ENCODE data around the gene CAB39L. TPM values are rescaled to one million over a fixed set of nuclear protein-coding genes. Genes with fewer than 3 reads are reported as not detected.

The CAB39L gene
- total RNA-seq, 2 experiments from 2014 or later = 4.0 to 4.3 TPM

DNA sequence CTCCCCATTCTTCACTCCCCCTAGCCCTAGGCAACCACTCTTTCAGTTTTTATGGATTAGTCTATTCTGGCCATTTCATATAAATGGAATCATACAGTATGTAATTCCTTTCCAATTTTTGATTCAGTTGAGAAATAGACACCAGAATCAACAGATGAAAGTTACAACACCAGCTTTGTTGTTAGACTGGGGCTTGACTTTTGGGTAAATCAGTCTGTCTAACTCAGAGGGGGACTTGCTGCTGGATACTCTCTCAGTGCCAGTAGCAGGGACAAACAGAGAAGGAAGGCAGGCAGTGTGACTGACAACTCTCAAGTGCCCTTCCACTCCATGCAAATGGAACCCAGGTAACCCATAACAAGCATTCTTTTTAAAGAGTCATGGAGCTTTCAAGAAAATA lies 155.4 kb downstream of the CAB39L start:
- CTCF ChIA-PET = interaction anchor here (0.6 to 1.0 kb wide), 2 partner anchors 8 to 12 kb away, joined by 3 read pairs; no protein-coding TSS in a partner anchor
- H3K9me3 Mint-ChIP-seq (ENCODE audit: low read depth) = no peaks in the 10 kb centered on the region
- no peak overlapping the region for H3K27ac Mint-ChIP-seq
- no peak for ATAC-seq
- peaks cover 5% of the 10 kb centered on the region for H3K36me3 Mint-ChIP-seq
- no peak for DNase-seq
- peaks cover 12% of the 10 kb centered on the region for H3K4me1 Mint-ChIP-seq
- no peaks in the 10 kb centered on the region for H3K27me3 Mint-ChIP-seq
- H3K4me3 Mint-ChIP-seq = no peak overlapping the region

DNA sequence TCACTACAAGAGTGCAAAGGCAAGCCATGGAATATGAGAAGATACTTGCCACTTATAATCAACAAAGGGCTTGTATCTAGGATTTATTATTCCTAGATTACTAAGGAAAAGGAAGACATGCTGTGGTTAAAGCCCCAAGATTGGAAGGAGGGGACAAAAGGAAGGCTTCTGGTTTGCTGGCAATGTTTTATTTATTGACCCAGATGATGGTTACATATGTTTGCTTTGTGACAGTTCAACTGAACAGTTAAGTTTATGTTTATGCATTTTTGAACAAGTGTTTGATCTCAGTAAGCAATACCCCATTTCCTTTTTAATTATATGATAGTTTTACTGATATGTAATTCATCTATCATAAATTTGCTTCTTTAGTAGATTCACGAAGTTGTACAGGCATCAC lies 155.9 kb downstream of the CAB39L start:
- DNase-seq = no peak
- Mint-ChIP-seq H3K4me3 (no peak overlapping the region), H3K27me3 (no peaks in the 10 kb centered on the region), H3K36me3 (peaks cover 5% of the 10 kb centered on the region), H3K9me3 (ENCODE audit: low read depth) (no peaks in the 10 kb centered on the region), H3K27ac (no peak overlapping the region), H3K4me1 (peaks cover 8% of the 10 kb centered on the region)
- CTCF ChIA-PET = interaction anchor here (0.6 to 1.2 kb wide), 2 partner anchors 8 to 30 kb away, joined by 3 read pairs; no protein-coding TSS in a partner anchor
- no peak for ATAC-seq

DNA sequence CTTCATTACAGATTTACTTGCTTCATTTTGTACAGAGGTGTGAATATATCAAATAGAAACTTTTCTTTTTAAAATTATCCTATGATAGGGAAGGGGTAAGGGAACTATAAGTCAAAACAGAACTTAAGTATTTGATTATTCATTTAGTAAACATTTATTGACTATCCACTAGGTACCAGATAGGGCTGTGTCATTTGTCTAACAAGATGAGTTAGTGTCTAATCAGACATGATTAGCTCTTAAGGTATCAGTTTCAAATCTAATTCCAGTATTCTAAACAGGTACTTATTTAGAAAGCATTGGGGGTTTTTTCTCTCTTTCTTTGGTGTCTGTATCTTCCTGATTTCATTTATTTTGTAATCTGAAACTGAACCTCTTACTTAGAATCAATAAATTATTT lies 164.0 kb downstream of the CAB39L start:
- H3K9me3 Mint-ChIP-seq (ENCODE audit: low read depth) = no peaks in the 10 kb centered on the region
- no peak overlapping the region for H3K27ac Mint-ChIP-seq
- no peaks in the 10 kb centered on the region for H3K27me3 Mint-ChIP-seq
- no peak overlapping the region for H3K4me3 Mint-ChIP-seq
- peaks cover 5% of the 10 kb centered on the region for H3K36me3 Mint-ChIP-seq
- no peaks in the 10 kb centered on the region for H3K4me1 Mint-ChIP-seq
- ATAC-seq = no peak
- CTCF ChIA-PET = interaction anchor here (1.0 to 6.3 kb wide), 11 partner anchors 8 to 327 kb away, joined by 3 to 59 read pairs (median 7); partner anchors contain the start of gene CDADC1
- DNase-seq = no peak

DNA sequence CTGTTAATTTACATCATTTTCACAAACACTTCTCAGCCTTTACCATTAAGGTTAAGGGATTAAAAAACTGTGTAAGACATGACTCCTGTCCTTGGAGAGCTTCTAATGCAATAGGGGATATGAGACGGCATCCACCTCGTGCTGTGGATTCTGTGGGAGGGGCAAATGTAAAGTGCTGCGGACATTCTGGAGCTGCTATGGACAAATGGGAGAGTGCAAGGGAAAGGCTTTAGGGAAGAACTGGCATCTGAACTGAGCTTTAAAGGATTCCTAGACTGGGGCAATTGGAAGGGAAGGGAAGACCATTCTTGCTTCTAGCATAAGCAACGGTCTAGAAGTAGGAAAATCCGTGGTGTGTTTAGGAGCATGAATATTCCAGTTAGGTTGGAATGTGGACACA lies 164.8 kb downstream of the CAB39L start:
- no peak for ATAC-seq
- Mint-ChIP-seq H3K36me3 (peaks cover 7% of the 10 kb centered on the region), H3K27ac (no peak overlapping the region), H3K4me1 (no peaks in the 10 kb centered on the region), H3K9me3 (ENCODE audit: low read depth) (no peaks in the 10 kb centered on the region), H3K27me3 (no peaks in the 10 kb centered on the region), H3K4me3 (no peak overlapping the region)
- CTCF ChIA-PET = interaction anchor here (1.1 to 6.3 kb wide), 5 partner anchors 12 to 328 kb away, joined by 3 to 59 read pairs (median 13); partner anchors contain the start of gene CDADC1
- no peak for DNase-seq

DNA sequence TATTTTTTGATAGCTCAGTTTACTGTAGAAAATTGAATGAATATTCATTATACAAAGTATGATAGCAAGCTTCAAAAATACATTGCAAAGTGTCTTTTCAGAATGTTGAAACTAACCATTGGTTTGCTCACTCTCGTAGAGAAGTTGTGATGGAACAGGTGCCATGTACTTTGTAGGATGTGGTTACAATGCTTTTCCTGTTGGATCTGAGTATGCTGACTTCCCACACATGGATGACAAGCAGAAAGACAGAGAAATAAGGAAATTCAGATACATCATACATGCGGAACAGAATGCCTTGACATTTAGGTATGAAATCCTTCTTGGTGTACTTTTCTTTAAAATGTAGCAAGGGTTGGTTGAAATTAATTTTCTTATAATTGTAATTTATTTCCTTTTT lies 165.7 kb downstream of the CAB39L start:
- no peaks in the 10 kb centered on the region for H3K27me3 Mint-ChIP-seq
- H3K4me1 Mint-ChIP-seq = no peaks in the 10 kb centered on the region
- no peak for ATAC-seq

DNA sequence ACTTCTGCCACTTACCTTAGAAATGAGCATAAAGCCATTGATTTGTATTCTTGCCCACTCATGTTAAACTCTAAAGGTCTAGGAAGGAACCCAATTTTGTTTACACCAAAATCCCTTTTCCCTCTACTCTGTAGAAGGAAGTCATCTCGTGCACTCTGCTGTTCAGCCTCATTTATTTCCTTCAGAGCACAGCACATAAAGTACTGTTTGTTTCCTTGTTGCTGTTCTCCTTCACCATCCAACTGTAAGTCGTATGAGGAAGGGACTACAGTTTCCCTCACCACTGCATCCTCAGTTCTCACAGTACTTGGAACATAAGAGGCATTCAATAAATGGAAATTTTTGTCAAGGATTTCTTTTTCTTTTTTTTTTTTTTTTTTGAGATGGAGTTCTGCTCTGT lies 171.6 kb downstream of the CAB39L start:
- ATAC-seq (no peak), DNase-seq (no peak)
- H3K9me3 Mint-ChIP-seq (ENCODE audit: low read depth) = no peaks in the 10 kb centered on the region
- H3K36me3 Mint-ChIP-seq = peaks cover 20% of the 10 kb centered on the region
- no peaks in the 10 kb centered on the region for H3K27me3 Mint-ChIP-seq
- no peak overlapping the region for H3K27ac Mint-ChIP-seq
- H3K4me1 Mint-ChIP-seq = peaks cover 4% of the 10 kb centered on the region
- H3K4me3 Mint-ChIP-seq = no peak overlapping the region
- CTCF ChIA-PET = no interaction called here

More for the DNA sequence above, 165.7 kb downstream of the CAB39L start:
- no peak for DNase-seq
- CTCF ChIA-PET = interaction anchor here (0.9 to 6.3 kb wide), 4 partner anchors 13 to 39 kb away, joined by 3 to 59 read pairs (median 4); no protein-coding TSS in a partner anchor
- no peak overlapping the region for H3K4me3 Mint-ChIP-seq
- H3K9me3 Mint-ChIP-seq (ENCODE audit: low read depth) = no peaks in the 10 kb centered on the region
- peaks cover 7% of the 10 kb centered on the region for H3K36me3 Mint-ChIP-seq
- no peak overlapping the region for H3K27ac Mint-ChIP-seq

DNA sequence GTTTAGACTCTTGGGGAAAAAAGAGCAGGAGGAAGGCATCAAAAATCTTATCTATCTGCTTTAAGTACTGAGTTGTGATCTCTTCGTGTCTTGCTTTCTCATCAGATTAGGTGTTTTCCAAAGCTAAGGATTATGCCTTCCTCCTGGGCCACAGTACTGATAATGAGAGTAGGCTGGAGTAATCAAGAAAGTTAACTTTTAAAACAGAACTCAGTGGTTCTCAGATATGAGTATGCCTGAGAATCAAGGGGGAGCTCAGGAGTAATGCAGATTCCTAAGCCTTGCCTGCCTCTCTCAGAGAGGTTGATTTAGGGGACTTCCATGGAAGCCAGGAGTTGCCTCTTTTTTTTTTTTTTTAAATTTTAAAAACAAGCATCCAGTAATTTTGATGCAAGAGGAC lies 172.6 kb downstream of the CAB39L start:
- DNase-seq (no peak), ATAC-seq (no peak)
- H3K4me1 Mint-ChIP-seq = peaks cover 4% of the 10 kb centered on the region
- no peak overlapping the region for H3K27ac Mint-ChIP-seq
- H3K27me3 Mint-ChIP-seq = no peaks in the 10 kb centered on the region
- H3K36me3 Mint-ChIP-seq = peaks cover 19% of the 10 kb centered on the region
- no peak overlapping the region for H3K4me3 Mint-ChIP-seq
- H3K9me3 Mint-ChIP-seq (ENCODE audit: low read depth) = no peaks in the 10 kb centered on the region
- CTCF ChIA-PET = interaction anchor here (0.7 to 1.1 kb wide), 2 partner anchors 9 to 10 kb away, joined by 3 read pairs; no protein-coding TSS in a partner anchor

DNA sequence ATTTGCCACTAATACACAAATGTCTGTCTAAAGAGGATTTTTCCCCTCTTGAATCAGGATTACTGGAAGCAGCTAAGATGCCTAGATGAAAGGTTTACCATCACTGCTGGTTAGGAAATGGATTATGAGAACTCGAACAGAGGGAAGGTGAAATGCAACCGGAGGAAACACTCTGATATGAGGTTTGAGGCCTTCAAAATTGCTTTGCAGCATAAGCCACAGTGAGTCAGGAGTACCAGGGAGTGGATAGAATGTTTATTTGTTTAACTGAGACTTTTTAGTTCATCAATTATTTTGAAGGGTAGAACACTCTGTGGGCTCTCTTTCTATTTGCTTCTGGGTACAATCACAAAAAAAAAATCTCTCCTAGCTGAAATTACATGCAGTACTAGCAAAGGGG lies 178.0 kb downstream of the CAB39L start:
- Mint-ChIP-seq H3K4me1 (peaks cover under 1% of the 10 kb centered on the region), H3K27me3 (no peaks in the 10 kb centered on the region), H3K4me3 (no peak overlapping the region), H3K36me3 (peaks cover 30% of the 10 kb centered on the region), H3K9me3 (ENCODE audit: low read depth) (no peaks in the 10 kb centered on the region), H3K27ac (no peak overlapping the region)
- CTCF ChIA-PET = interaction anchor here (0.5 to 2.5 kb wide), 3 partner anchors 15 to 836 kb away, joined by 3 to 8 read pairs (median 3); no protein-coding TSS in a partner anchor
- ATAC-seq (no peak), DNase-seq (no peak)

DNA sequence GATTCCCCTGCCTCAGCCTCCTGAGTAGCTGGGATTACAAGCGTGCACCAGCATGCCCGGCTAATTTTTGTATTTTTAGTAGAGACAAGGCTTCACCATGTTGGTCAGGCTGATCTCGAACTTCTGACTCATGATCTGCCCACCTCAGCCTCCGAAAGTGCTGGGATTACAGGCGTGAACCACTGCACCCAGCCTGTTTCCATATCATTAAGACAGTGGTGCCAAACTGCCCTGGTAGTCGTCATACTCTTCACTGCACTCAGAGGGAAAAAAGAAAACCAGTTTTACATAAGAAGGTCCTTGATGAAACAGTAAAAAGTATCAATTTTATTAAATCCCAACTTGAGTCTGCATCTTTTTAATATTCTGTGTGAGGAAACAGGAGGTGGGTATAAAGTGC lies 181.2 kb downstream of the CAB39L start:
- H3K36me3 Mint-ChIP-seq = peaks cover 35% of the 10 kb centered on the region
- H3K4me3 Mint-ChIP-seq = no peak overlapping the region
- H3K27ac Mint-ChIP-seq = no peak overlapping the region

DNA sequence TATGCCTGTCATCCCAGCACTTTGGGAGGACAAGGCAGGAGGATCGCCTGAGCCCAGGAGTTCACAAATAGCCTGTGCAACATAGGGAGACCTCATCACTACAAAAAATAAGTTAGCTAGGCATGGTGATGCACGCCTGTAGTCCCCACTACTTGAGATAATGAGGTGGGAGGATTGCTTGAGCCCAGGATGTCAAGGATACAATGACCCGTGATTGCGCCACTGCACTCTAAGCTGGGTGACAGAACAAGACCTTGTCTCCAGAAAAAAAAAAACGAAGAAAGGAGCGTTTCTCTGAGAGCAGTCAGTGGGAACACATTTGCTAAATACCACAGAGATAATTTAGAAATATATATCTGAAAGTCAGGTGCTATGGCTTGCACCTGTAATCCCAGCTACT lies 184.3 kb downstream of the CAB39L start:
- Mint-ChIP-seq H3K27ac (no peak overlapping the region), H3K4me1 (peaks cover 25% of the 10 kb centered on the region), H3K36me3 (peaks cover 53% of the 10 kb centered on the region), H3K27me3 (no peaks in the 10 kb centered on the region), H3K9me3 (ENCODE audit: low read depth) (no peaks in the 10 kb centered on the region), H3K4me3 (no peak overlapping the region)
- CTCF ChIA-PET = interaction anchor here (0.9 kb wide), 1 partner anchor 21 kb away, joined by 3 read pairs; no protein-coding TSS in a partner anchor
- no peak for DNase-seq
- ATAC-seq = no peak

More for the DNA sequence above, 181.2 kb downstream of the CAB39L start:
- H3K4me1 Mint-ChIP-seq = peaks cover 7% of the 10 kb centered on the region
- ATAC-seq (no peak), DNase-seq (no peak)
- CTCF ChIA-PET = no interaction called here
- H3K27me3 Mint-ChIP-seq = no peaks in the 10 kb centered on the region
- no peaks in the 10 kb centered on the region for H3K9me3 Mint-ChIP-seq (ENCODE audit: low read depth)

Other genes with a start within 250 kb of the CAB39L start
- not detected for gene MLNR, start 223.7 kb downstream of the CAB39L start, total RNA-seq
- gene CDADC1, start 196.1 kb downstream of the CAB39L start, total RNA-seq = 10 to 100 TPM; 12.4 to 14.8 TPM
- gene SETDB2, start 210 bp upstream of the CAB39L start, total RNA-seq = 10 to 100 TPM; 14.3 to 18.0 TPM
- 100 to 1,000 TPM in 1 of 2 experiments, 10 to 100 TPM in 1; 79.6 to 129 TPM for gene PHF11, start 51.9 kb upstream of the CAB39L start, total RNA-seq
- gene RCBTB1, start 141.5 kb upstream of the CAB39L start, total RNA-seq = 10 to 100 TPM; 18.1 to 20.9 TPM
- gene ARL11, start 184.4 kb upstream of the CAB39L start, total RNA-seq = 1 to 10 TPM in 1 of 2 experiments, under 1 TPM in 1; 0.89 to 2.1 TPM
- gene EBPL, start 247.4 kb upstream of the CAB39L start, total RNA-seq = 10 to 100 TPM; 39.5 to 43.5 TPM